ENCODE results near the gene RPL22. TPM values are rescaled to one million over a fixed set of nuclear protein-coding genes. Genes with fewer than 3 reads are reported as not detected.

The RPL22 gene
- total and polyA plus RNA-seq, 2 of the 8 experiments (the other 6 are each of a cell fraction or from before 2014, with no cell fraction given), result 133 to 521 TPM

GRCh38 chr1:6245869-6246496 lies 46.6 kb upstream of the RPL22 start (continued):
- TF ChIP-seq CHD7 (IDR thresholded peaks at IDR 0.05; ENCODE audit: insufficient replicate concordance, low read length), result no peak
- TF ChIP-seq CBX8 (IDR thresholded peaks at IDR 0.05; ENCODE audit: borderline replicate concordance, low read depth, low read length), result no peak
- TF ChIP-seq FOSL1 (IDR thresholded peaks at IDR 0.05; ENCODE audit: insufficient read depth, low read depth, low read length), result no peak
- no peak for TF ChIP-seq CEBPB (IDR thresholded peaks at IDR 0.05; ENCODE audit: low read depth, low read length)
- no peak for TF ChIP-seq RXRA (IDR thresholded peaks at IDR 0.05; ENCODE audit: insufficient read depth, low read depth, low read length)
- no peak for TF ChIP-seq RNF2 (IDR thresholded peaks at IDR 0.05; ENCODE audit: borderline replicate concordance, low read depth, low read length, missing control alignments, poor library complexity, severe bottlenecking)
- no peak for TF ChIP-seq JUN (IDR thresholded peaks at IDR 0.05; ENCODE audit: low read depth, low read length)
- TF ChIP-seq SUZ12 (IDR thresholded peaks at IDR 0.05; ENCODE audit: low read length), result no peak
- no peak; the same call in 1 of the 2 replicates for TF ChIP-seq PHF8 (conservative IDR thresholded peaks at IDR 0.05; ENCODE audit: low read depth, low read length)
- TF ChIP-seq CHD1 (IDR thresholded peaks at IDR 0.05; ENCODE audit: low read depth, low read length), result no peak
- no peak for TF ChIP-seq SIX5 (IDR thresholded peaks at IDR 0.05; ENCODE audit: low read depth, low read length)
